Fibroblast of lung (primary cell): ENCODE measurements around the gene CDK18.

Source experiments
- EZH2 ChIP-seq: IDR thresholded peaks from 2 replicates; pipeline ENCODE4 v1.5.1; 2012; ENCODE audit warnings: low read length, control low read depth, mild to moderate bottlenecking; ENCODE audit errors: missing control alignments
- TF ChIP-seq, protein P1 (sequence below), 2 donors: IDR thresholded peaks in 1 of 2; conservative IDR thresholded peaks in 1 of 2; 1 replicate in 1 of 2; 2 replicates in 1 of 2; pipeline ENCODE4 v1.5.1; 2011 to 2012; ENCODE audit warnings: low read length in 2 of 2, control low read depth in 1 of 2, inconsistent platforms in 1 of 2, low read depth in 1 of 2, mild to moderate bottlenecking in 1 of 2

DNA sequence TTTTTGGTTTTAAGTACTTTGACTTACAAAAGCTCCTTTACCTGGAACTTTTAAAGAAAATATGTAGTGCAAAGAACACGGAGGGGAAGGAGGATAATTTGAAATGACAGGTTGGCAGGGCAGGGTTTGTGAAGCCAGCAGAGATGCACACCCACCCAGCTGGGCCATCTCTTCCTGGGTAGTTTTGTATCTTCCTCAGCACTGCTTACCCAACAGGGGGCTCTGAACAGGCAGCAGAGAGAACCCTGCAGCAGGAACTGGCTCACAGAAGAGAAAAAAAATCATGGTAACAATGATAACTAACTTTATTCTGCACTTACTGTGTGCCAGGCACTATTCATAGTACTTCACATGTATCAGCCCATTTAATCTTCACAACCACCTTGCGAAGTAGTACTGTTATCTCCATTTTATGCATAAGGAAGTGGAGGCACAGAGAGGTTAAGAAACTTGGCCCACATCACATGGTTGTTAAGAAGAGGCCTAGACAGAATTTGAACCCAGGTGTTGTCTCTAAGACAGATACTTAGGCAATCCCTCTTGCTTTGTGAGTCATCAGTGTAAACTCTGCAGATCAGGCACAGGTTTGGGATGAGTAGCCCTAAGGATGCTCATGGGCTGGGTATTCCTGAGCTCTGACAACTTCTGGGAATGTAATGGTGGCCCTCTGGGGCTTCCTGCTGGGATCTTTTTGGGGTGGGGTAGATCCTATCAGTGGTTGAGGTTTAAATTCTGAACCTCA is 66.5 kb downstream of the CDK18 start:
- TF ChIP-seq, protein P1, sequence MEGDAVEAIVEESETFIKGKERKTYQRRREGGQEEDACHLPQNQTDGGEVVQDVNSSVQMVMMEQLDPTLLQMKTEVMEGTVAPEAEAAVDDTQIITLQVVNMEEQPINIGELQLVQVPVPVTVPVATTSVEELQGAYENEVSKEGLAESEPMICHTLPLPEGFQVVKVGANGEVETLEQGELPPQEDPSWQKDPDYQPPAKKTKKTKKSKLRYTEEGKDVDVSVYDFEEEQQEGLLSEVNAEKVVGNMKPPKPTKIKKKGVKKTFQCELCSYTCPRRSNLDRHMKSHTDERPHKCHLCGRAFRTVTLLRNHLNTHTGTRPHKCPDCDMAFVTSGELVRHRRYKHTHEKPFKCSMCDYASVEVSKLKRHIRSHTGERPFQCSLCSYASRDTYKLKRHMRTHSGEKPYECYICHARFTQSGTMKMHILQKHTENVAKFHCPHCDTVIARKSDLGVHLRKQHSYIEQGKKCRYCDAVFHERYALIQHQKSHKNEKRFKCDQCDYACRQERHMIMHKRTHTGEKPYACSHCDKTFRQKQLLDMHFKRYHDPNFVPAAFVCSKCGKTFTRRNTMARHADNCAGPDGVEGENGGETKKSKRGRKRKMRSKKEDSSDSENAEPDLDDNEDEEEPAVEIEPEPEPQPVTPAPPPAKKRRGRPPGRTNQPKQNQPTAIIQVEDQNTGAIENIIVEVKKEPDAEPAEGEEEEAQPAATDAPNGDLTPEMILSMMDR (conservative IDR thresholded peaks at IDR 0.05 in 1 of 2, IDR thresholded peaks at IDR 0.05 in 1 of 2; ENCODE audit: low read depth in 1 of 2, low read length in 2 of 2), result no peak
- TF ChIP-seq EZH2, result no peak
